ENCODE results near the gene ADARB1.
"Not testable (repeated sequence)": the region's sequence is repeated elsewhere in the genome, so short reads cannot be mapped to it uniquely, and the experiment has no call there.

ADARB1 gene

GRCh38 chr21:45074048-45074817 lies at the start of gene ADARB1:
Gene ADARB1, plus strand, starts transcription at chr21:45074580. Its CDS starts 97,077 bp downstream, at chr21:45171657.
- peaks cover 42% of the 10 kb centered on the region for H3K4me1 Mint-ChIP-seq
- H3K9me3 Mint-ChIP-seq = no peaks in the 10 kb centered on the region
- H3K27me3 Mint-ChIP-seq = no peaks in the 10 kb centered on the region
- peak; percentile 28 for ATAC-seq
- H3K4me3 Mint-ChIP-seq = peak within 1 kb of the TSS; percentile 91
- DNase-seq = peak; percentile 66
- H3K27ac Mint-ChIP-seq = peak within 1 kb of the TSS; percentile 84
- H3K36me3 Mint-ChIP-seq (ENCODE audit: low read depth) = peaks cover 4% of the 10 kb centered on the region

- peaks cover 3% of the 10 kb centered on the region for H3K27me3 Mint-ChIP-seq
- ATAC-seq (no peak), DNase-seq (no peak)
- H3K9me3 Mint-ChIP-seq = peaks cover 11% of the 10 kb centered on the region
- H3K4me1 Mint-ChIP-seq = no peaks in the 10 kb centered on the region
- H3K4me3 Mint-ChIP-seq = no peak overlapping the region
- no peak overlapping the region for H3K27ac Mint-ChIP-seq
- no peaks in the 10 kb centered on the region for H3K36me3 Mint-ChIP-seq (ENCODE audit: low read depth)
Measured at GRCh38 chr21:45026066-45026745, 48.2 kb upstream of the ADARB1 start.

- no peak overlapping the region for H3K27ac Mint-ChIP-seq
Measured at GRCh38 chr21:45026826-45027225, 47.6 kb upstream of the ADARB1 start.

GRCh38 chr21:45027241-45028196 lies 46.9 kb upstream of the ADARB1 start:
- H3K27ac Mint-ChIP-seq = no peak overlapping the region
- H3K4me3 Mint-ChIP-seq = no peak overlapping the region
- ATAC-seq (no peak), DNase-seq (no peak)
- no peaks in the 10 kb centered on the region for H3K4me1 Mint-ChIP-seq
- H3K36me3 Mint-ChIP-seq (ENCODE audit: low read depth) = no peaks in the 10 kb centered on the region
- peaks cover 11% of the 10 kb centered on the region for H3K9me3 Mint-ChIP-seq
- peaks cover 3% of the 10 kb centered on the region for H3K27me3 Mint-ChIP-seq

More at GRCh38 chr21:45026826-45027225, 47.6 kb upstream of the ADARB1 start:
- H3K36me3 Mint-ChIP-seq (ENCODE audit: low read depth) = no peaks in the 10 kb centered on the region
- ATAC-seq = no peak
- H3K27me3 Mint-ChIP-seq = peaks cover 3% of the 10 kb centered on the region
- DNase-seq = no peak
- H3K4me1 Mint-ChIP-seq = no peaks in the 10 kb centered on the region
- H3K4me3 Mint-ChIP-seq = no peak overlapping the region
- H3K9me3 Mint-ChIP-seq = peaks cover 11% of the 10 kb centered on the region

- not testable (repeated sequence) for H3K27ac Mint-ChIP-seq; H3K27me3 Mint-ChIP-seq; DNase-seq; H3K4me1 Mint-ChIP-seq; ATAC-seq; H3K4me3 Mint-ChIP-seq; H3K36me3 Mint-ChIP-seq (ENCODE audit: low read depth); H3K9me3 Mint-ChIP-seq
Measured at GRCh38 chr21:45028645-45029044, 45.7 kb upstream of the ADARB1 start.

GRCh38 chr21:45029298-45029947 lies 45.0 kb upstream of the ADARB1 start:
- no peak for ATAC-seq
- Mint-ChIP-seq H3K27ac (no peak overlapping the region), H3K36me3 (ENCODE audit: low read depth) (no peaks in the 10 kb centered on the region), H3K4me1 (no peaks in the 10 kb centered on the region), H3K27me3 (peaks cover 6% of the 10 kb centered on the region), H3K4me3 (no peak overlapping the region), H3K9me3 (peaks cover 2% of the 10 kb centered on the region)
- no peak for DNase-seq

GRCh38 chr21:45029948-45030681 lies 44.3 kb upstream of the ADARB1 start:
- H3K27ac Mint-ChIP-seq = no peak overlapping the region
- peaks cover 6% of the 10 kb centered on the region for H3K27me3 Mint-ChIP-seq
- no peaks in the 10 kb centered on the region for H3K9me3 Mint-ChIP-seq
- H3K4me1 Mint-ChIP-seq = no peaks in the 10 kb centered on the region
- H3K36me3 Mint-ChIP-seq (ENCODE audit: low read depth) = no peaks in the 10 kb centered on the region
- no peak overlapping the region for H3K4me3 Mint-ChIP-seq
- ATAC-seq (no peak), DNase-seq (no peak)

- ATAC-seq (no peak), DNase-seq (no peak)
- no peak overlapping the region for H3K4me3 Mint-ChIP-seq
- peaks cover 6% of the 10 kb centered on the region for H3K9me3 Mint-ChIP-seq
- no peaks in the 10 kb centered on the region for H3K4me1 Mint-ChIP-seq
- no peak overlapping the region for H3K27ac Mint-ChIP-seq
- H3K27me3 Mint-ChIP-seq = peaks cover 6% of the 10 kb centered on the region
- peaks cover 1% of the 10 kb centered on the region for H3K36me3 Mint-ChIP-seq (ENCODE audit: low read depth)
Measured at GRCh38 chr21:45030682-45031570, 43.5 kb upstream of the ADARB1 start.

GRCh38 chr21:45031571-45032191 lies 42.7 kb upstream of the ADARB1 start:
- no peak for ATAC-seq
- no peak overlapping the region for H3K4me3 Mint-ChIP-seq
- H3K4me1 Mint-ChIP-seq = no peaks in the 10 kb centered on the region
- no peak for DNase-seq
- H3K27ac Mint-ChIP-seq = no peak overlapping the region
- H3K9me3 Mint-ChIP-seq = peaks cover 11% of the 10 kb centered on the region
- peaks cover 6% of the 10 kb centered on the region for H3K27me3 Mint-ChIP-seq
- H3K36me3 Mint-ChIP-seq (ENCODE audit: low read depth) = peaks cover 2% of the 10 kb centered on the region

GRCh38 chr21:45032332-45032731 lies 42.0 kb upstream of the ADARB1 start:
- peaks cover 6% of the 10 kb centered on the region for H3K27me3 Mint-ChIP-seq
- DNase-seq (no peak), ATAC-seq (no peak)
- no peak overlapping the region for H3K4me3 Mint-ChIP-seq
- H3K36me3 Mint-ChIP-seq (ENCODE audit: low read depth) = peaks cover 2% of the 10 kb centered on the region
- H3K4me1 Mint-ChIP-seq = no peaks in the 10 kb centered on the region
- H3K27ac Mint-ChIP-seq = no peak overlapping the region
- peaks cover 17% of the 10 kb centered on the region for H3K9me3 Mint-ChIP-seq

- Mint-ChIP-seq H3K27ac (no peak overlapping the region), H3K4me3 (no peak overlapping the region), H3K9me3 (peaks cover 18% of the 10 kb centered on the region), H3K27me3 (peaks cover 6% of the 10 kb centered on the region), H3K4me1 (no peaks in the 10 kb centered on the region), H3K36me3 (ENCODE audit: low read depth) (peaks cover 2% of the 10 kb centered on the region)
- ATAC-seq (no peak), DNase-seq (no peak)
Measured at GRCh38 chr21:45032977-45033710, 41.2 kb upstream of the ADARB1 start.

Data from activated naive CD8-positive, alpha-beta T cell treated with anti-CD3 and anti-CD28 coated beads, Interleukin-2, amount 50 U/mL, for 24 hours (primary cell).